Skeletal muscle tissue (tissue), 4 donors: Measurements from ENCODE around the gene SFXN3. TPM values are rescaled to one million over a fixed set of nuclear protein-coding genes. Genes with fewer than 3 reads are reported as not detected.

ENCODE experiments used
- H3K27ac ChIP-seq: one replicate; pipeline ENCODE4 v1.7.0; 2013; ENCODE audit warnings: mild to moderate bottlenecking, low read depth, low read length, inconsistent platforms
- H3K27me3 ChIP-seq, 3 donors: one replicate each; pipeline ENCODE4 v1.7.0; 2013; ENCODE audit warnings: low read length in 3 of 3; ENCODE audit not compliant: control insufficient read depth in 3 of 3, insufficient read depth in 3 of 3
- H3K36me3 ChIP-seq, 3 donors: one replicate each; pipeline ENCODE4 v1.7.0; 2013; ENCODE audit warnings: low read length in 3 of 3; ENCODE audit not compliant: control insufficient read depth in 3 of 3, insufficient read depth in 3 of 3
- H3K4me1 ChIP-seq, 3 donors: one replicate each; pipeline ENCODE4 v1.7.0; 2013; ENCODE audit warnings: low read length in 3 of 3, mild to moderate bottlenecking in 3 of 3; ENCODE audit not compliant: control insufficient read depth in 3 of 3, insufficient read depth in 3 of 3
- H3K4me3 ChIP-seq, 3 donors: one replicate each; pipeline ENCODE4 v1.7.0; 2013; ENCODE audit warnings: low read length in 3 of 3
- H3K9ac ChIP-seq, 3 donors: one replicate each; pipeline ENCODE4 v1.7.0; 2013; ENCODE audit warnings: low read length in 3 of 3, mild to moderate bottlenecking in 3 of 3, moderate library complexity in 2 of 3, low read depth in 1 of 3
- H3K9me3 ChIP-seq, 3 donors: one replicate each; pipeline ENCODE4 v1.7.0; 2013; ENCODE audit warnings: low read length in 3 of 3; ENCODE audit not compliant: control insufficient read depth in 3 of 3
- total RNA-seq: library from RNA; depleted of rRNA; stranded (reverse); fragments of >200 nt; gene quantifications from one replicate; pipeline ENCODE4 v1.2.3, GENCODE V29; 2014
- donor health status: Osteomylitis.

Gene SFXN3
- total RNA-seq, 1 donor from 2014 or later: 18.8 TPM

GRCh38 chr10:100988166-100988565 is 42.9 kb upstream of the SFXN3 start:
- peaks cover 44 to 45% (median 45%) of the 10 kb centered on the region in 3 donors for H3K36me3 ChIP-seq

GRCh38 chr10:100989088-100989487 is 41.9 kb upstream of the SFXN3 start:
- Histone ChIP-seq H3K27ac (no peak overlapping the region), H3K9ac (peak overlapping the region in 1 of 3 donors; percentile 23), H3K36me3 (peaks cover 47 to 49% (median 49%) of the 10 kb centered on the region in 3 donors), H3K9me3 (no peaks in the 10 kb centered on the region), H3K27me3 (no peaks in the 10 kb centered on the region), H3K4me1 (peaks cover 27 to 54% (median 36%) of the 10 kb centered on the region in 3 donors), H3K4me3 (no peak overlapping the region)

More at GRCh38 chr10:100988166-100988565, 42.9 kb upstream of the SFXN3 start:
- Histone ChIP-seq H3K4me3 (peak overlapping the region; percentile 95 to 100 (median 97)), H3K27me3 (no peaks in the 10 kb centered on the region), H3K4me1 (peaks cover 27 to 56% (median 36%) of the 10 kb centered on the region in 3 donors), H3K9me3 (no peaks in the 10 kb centered on the region), H3K9ac (peak overlapping the region in 2 of 3 donors; percentile 14 to 98), H3K27ac (no peak overlapping the region)

GRCh38 chr10:100993986-100994708 is 36.9 kb upstream of the SFXN3 start:
- peaks cover 15 to 37% (median 28%) of the 10 kb centered on the region in 3 donors for H3K4me1 ChIP-seq
- no peak overlapping the region for H3K4me3 ChIP-seq
- peaks cover 26 to 34% (median 34%) of the 10 kb centered on the region in 3 donors for H3K36me3 ChIP-seq
- H3K9ac ChIP-seq: peak overlapping the region in 1 of 3 donors; percentile 25
- H3K9me3 ChIP-seq: no peaks in the 10 kb centered on the region
- no peaks in the 10 kb centered on the region for H3K27me3 ChIP-seq
- no peak overlapping the region for H3K27ac ChIP-seq

GRCh38 chr10:100995181-100995580 is 35.9 kb upstream of the SFXN3 start:
- H3K4me3 ChIP-seq: no peak overlapping the region
- H3K9ac ChIP-seq: no peak overlapping the region
- peaks cover 15 to 31% (median 22%) of the 10 kb centered on the region in 3 donors for H3K4me1 ChIP-seq
- no peak overlapping the region for H3K27ac ChIP-seq
- peaks cover 21 to 26% (median 24%) of the 10 kb centered on the region in 3 donors for H3K36me3 ChIP-seq
- H3K27me3 ChIP-seq: no peaks in the 10 kb centered on the region
- H3K9me3 ChIP-seq: no peaks in the 10 kb centered on the region

- H3K27ac ChIP-seq: peak overlapping the region; percentile 95
- no peaks in the 10 kb centered on the region for H3K9me3 ChIP-seq
- H3K4me3 ChIP-seq: peak overlapping the region; percentile 72 to 86 (median 84)
- H3K9ac ChIP-seq: peak overlapping the region; percentile 86 to 98 (median 87)
- H3K4me1 ChIP-seq: peaks cover 27 to 43% (median 32%) of the 10 kb centered on the region in 3 donors
- H3K36me3 ChIP-seq: peaks cover 8 to 12% (median 10%) of the 10 kb centered on the region in 3 donors
- no peaks in the 10 kb centered on the region for H3K27me3 ChIP-seq
Observed at GRCh38 chr10:100996678-100997359, 34.2 kb upstream of the SFXN3 start.

GRCh38 chr10:100997360-100998182 is 33.5 kb upstream of the SFXN3 start:
- peak overlapping the region; percentile 86 to 98 (median 87) for H3K9ac ChIP-seq
- H3K27me3 ChIP-seq: no peaks in the 10 kb centered on the region
- H3K36me3 ChIP-seq: peaks cover 10 to 13% (median 11%) of the 10 kb centered on the region in 3 donors
- no peaks in the 10 kb centered on the region for H3K9me3 ChIP-seq
- H3K27ac ChIP-seq: peak overlapping the region; percentile 95
- peak overlapping the region; percentile 72 to 86 (median 84) for H3K4me3 ChIP-seq
- peaks cover 34 to 51% (median 39%) of the 10 kb centered on the region in 3 donors for H3K4me1 ChIP-seq

GRCh38 chr10:100998183-100998990 is 32.6 kb upstream of the SFXN3 start:
- peaks cover 42 to 58% (median 47%) of the 10 kb centered on the region in 3 donors for H3K4me1 ChIP-seq
- peaks cover 16% of the 10 kb centered on the region in 3 donors for H3K36me3 ChIP-seq

GRCh38 chr10:100998991-100999741 is 31.9 kb upstream of the SFXN3 start:
- H3K9ac ChIP-seq: peak overlapping the region; percentile 86 to 98 (median 87)
- H3K9me3 ChIP-seq: no peaks in the 10 kb centered on the region
- H3K36me3 ChIP-seq: peaks cover 14 to 17% (median 16%) of the 10 kb centered on the region in 3 donors
- H3K27me3 ChIP-seq: no peaks in the 10 kb centered on the region
- peaks cover 45 to 66% (median 55%) of the 10 kb centered on the region in 3 donors for H3K4me1 ChIP-seq
- peak overlapping the region; percentile 72 to 86 (median 84) for H3K4me3 ChIP-seq
- peak overlapping the region; percentile 95 for H3K27ac ChIP-seq

More at GRCh38 chr10:100998183-100998990, 32.6 kb upstream of the SFXN3 start:
- Histone ChIP-seq H3K27me3 (no peaks in the 10 kb centered on the region), H3K27ac (peak overlapping the region; percentile 95), H3K4me3 (peak overlapping the region; percentile 72 to 86 (median 84)), H3K9ac (peak overlapping the region; percentile 86 to 98 (median 87)), H3K9me3 (no peaks in the 10 kb centered on the region)
